GM19397 (cell line): ENCODE results near the gene CEP164.
"Not testable (repeated sequence)": the region's sequence is repeated elsewhere in the genome, so short reads cannot be mapped to it uniquely, and the experiment has no call there.

ENCODE experiments used
- ATAC-seq: cut with Tn5 transposase; IDR thresholded peaks from one replicate; pipeline ENCODE4 v1.9.1; 2021; ENCODE audit warnings: mild to moderate bottlenecking, moderate library complexity; ENCODE audit not compliant: unreplicated experiment

The CEP164 gene

DNA sequence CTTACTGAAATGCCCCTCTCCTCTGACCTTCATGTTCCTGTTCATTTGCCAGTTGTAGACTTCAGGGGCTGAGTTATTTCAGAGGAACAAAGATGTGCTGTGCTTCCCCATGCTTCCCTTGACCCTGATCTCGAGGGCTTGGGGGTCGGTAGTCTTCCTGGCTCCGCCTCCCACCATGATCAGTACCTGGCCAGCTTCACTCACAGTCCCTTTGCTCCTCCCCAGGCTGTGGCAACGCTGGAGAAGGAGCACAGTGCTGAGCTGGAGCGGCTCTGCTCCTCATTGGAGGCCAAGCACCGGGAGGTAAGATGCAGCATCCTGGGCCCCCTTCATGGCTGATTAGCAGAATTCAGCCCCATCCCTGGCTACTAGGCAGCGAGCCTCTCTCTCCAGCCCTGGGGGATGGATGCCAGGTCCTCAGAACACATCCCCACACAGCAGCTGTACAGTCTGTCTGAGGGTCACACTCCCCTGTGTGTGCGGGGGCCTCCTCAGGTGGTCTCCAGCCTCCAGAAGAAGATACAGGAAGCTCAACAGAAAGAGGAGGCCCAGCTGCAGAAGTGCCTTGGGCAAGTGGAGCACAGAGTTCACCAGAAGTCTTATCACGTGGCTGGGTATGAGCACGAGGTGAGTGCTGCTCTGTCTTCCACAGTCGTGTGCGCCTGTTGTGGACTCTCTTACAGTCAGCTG, 64.5 kb downstream of the CEP164 start:
- no peak for ATAC-seq

DNA sequence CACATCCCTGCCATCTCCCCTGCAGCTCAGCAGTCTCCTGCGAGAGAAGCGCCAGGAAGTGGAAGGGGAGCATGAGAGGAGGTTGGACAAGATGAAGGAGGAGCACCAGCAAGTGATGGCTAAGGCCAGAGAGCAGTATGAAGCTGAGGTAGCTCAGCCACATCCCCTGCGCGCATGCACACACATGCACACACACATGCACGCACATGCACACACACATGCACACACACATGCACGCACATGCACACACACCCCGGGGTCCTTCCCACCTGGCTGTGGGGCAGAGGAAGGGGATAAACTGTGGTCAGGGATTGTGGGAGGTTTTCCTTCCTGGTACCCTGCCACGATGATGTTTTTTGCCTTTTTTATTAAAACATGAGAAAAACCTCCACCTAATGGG, 65.3 kb downstream of the CEP164 start:
- no peak for ATAC-seq

DNA sequence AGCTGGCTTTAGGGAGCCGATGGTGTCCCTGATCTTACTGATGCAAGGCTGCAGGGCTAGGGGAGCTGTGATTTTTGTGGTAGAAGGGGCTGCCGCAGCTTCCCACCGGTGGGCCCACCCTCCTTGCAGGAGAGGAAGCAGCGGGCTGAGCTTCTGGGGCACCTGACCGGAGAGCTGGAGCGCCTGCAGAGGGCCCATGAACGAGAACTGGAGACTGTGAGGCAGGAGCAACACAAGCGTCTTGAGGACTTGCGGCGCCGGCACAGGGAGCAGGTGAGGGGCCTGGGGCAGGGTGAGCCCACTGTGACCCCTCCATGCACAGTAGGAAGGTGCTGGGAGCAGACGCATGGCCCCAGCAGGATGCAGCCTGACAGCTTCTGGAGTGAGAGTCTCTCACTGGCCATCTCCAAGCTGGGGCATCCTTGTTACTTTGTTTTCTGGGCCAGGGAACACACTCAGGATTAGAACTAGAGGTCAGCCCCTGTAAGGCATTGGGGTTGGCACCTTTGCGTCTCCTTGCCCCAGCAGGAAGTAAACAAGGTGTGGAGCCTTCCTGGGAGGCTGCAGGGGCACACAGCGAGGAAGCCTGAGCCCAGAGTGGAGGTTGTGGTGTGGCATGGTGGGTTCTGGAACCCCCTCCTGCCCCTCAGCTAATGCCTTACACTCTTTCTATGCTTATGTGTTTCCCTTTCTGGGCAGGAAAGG, 66.7 kb downstream of the CEP164 start:
- ATAC-seq, result no peak

DNA sequence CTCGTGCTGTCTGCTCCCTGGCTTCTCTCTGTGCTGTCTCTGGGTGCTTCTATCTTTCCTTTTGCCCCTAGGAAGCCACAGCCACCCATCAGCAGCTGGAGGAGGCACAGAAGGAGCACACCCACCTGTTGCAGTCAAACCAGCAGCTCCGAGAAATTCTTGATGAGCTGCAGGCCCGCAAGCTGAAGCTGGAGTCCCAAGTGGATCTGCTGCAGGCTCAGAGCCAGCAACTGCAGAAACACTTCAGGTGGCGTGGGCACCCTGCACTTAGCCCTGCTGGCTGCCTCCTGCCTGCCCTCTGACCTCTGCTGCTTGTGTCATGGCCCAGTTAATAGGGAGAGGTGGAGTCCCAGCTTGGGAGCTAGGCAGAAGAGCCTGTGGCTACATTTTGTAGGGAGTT, 67.8 kb downstream of the CEP164 start:
- ATAC-seq, result no peak

DNA sequence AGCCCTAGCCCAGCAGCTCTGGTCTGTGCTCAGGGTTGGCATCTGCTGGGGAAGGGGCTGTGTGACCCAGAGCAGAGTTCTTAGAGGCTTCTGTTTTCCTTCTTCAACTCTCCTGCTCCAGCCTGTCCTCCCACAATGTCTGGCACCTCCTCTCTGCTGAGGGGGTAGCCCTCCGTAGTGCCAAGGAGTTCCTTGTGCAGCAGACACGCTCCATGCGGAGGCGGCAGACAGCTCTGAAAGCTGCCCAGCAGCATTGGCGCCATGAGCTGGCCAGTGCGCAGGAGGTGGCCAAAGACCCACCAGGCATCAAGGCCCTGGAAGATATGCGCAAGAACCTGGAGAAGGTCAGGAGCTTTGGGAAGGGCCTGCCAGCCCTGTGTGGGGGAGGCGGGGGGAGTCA, 69.3 kb downstream of the CEP164 start:
- ATAC-seq, result no peak

DNA sequence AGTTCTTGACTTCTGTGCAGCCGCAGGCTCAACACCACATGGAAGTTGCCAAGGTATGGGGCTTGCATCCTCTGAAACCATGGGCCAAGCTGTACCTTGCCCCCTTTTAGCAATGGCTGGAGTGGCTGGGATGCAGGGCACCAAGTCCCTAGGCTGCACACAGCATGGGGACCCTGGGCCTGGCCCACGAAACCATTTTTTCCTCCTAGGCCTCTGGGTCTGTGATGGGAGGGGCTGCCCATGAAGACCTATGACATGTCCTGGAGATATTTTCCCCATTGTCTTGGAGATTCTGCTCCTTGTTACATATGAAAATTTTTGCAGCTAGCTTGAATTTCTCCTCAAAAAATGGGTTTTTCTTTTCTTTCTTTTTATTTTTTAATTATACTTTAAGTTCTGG, 71.0 kb downstream of the CEP164 start:
- not testable (repeated sequence) for ATAC-seq

DNA sequence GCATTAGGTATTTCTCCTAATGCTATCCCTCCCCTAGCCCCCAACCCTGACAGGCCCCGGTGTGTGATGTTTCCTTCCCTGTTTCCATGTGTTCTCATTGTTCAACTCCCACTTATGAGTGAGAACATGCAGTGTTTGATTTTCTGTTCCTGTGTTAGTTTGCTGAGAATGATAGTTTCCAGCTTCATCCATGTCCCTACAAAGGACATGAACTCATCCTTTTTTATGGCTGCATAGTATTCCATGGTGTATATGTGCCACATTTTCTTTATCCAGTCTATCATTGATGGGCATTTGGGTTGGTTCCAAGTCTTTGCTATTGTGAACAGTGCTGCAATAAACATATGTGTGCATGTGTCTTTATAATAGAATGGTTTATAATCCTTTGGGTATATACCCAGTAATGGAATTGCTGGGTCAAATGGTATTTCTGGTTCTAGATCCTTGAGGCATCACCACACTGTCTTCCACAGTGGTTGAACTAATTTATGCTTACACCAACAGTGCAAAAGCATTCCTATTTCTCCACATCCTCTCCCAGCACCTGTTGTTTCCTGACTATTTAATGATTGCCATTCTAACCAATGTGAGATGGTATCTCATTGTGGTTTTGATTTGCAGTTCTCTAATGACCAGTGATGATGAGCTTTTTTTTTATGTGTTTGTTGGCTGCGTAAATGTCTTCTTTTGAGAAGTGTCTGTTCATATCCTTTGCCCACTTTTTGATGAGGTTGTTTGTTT, 71.6 kb downstream of the CEP164 start:
- ATAC-seq, result not testable (repeated sequence)

DNA sequence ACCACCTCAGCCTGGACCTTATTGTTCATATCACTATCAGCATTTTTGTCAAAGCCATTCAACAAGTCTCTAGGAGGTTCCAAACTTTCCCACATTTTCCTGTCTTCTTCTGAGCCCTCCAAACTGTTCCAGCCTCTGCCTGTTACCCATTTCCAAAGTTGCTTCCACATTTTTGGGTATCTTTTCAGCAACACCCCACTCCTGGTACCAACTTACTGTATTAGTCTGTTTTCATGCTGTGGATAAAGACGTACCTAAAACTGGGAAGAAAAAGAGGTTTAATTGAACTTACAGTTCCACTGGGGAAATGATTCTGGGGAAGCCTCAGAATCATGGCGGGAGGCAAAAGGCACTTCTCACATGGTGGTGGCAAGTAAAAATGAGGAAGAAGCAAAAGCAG, 78.2 kb downstream of the CEP164 start:
- ATAC-seq, result not testable (repeated sequence)

DNA sequence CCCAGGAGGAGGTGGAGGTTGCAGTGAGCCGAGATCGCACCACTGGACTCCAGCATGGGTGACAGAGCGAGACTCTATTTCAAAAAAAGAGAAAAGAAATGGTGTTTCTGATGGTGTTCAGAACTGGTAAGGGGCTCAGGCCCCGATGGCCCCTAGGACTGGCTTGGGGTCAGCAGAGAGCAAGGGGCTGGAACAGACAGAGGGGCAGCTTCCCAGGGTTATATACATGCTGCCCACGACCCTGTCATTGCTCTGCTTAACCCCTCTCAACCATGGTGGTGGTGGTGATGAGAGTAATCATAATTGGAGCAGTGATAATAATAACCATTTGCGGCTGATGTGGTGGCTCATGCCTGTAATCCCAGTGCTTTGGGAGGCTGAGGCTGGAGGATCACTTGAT, 79.4 kb downstream of the CEP164 start:
- ATAC-seq, result no peak

DNA sequence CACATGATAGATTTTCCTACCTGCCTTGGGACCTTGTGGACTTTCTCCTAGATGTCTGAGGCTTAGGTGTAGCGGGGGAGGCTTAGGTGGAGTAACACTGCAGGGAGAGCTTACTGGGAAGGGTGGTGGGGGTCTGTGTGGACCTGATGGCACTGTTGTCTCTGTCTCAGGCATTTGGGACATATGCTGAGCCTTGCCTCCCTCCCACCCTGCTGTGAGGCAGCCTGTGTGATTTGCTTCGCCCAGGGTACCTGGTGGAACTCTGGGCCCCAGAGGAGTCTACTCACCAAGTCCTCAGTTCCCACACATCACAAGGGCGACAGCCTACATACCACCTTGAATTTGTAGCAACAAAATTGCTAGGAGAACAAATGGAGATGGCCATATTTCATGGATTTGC, 80.7 kb downstream of the CEP164 start:
- ATAC-seq, result no peak

DNA sequence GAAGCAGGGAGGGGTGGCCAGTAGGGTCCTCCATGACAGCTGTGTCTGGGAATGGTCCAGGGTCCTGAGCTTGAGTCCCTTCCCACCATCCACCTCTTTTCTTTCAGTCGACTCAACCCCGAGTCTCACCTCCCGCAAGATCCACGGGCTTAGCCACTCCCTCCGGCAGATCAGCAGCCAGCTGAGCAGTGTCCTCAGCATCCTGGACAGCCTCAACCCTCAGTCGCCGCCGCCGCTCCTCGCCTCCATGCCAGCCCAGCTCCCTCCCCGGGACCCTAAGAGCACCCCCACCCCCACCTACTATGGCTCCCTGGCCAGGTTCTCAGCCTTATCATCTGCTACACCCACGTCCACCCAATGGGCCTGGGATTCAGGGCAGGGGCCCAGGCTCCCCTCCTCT, 81.9 kb downstream of the CEP164 start:
- no peak for ATAC-seq

DNA sequence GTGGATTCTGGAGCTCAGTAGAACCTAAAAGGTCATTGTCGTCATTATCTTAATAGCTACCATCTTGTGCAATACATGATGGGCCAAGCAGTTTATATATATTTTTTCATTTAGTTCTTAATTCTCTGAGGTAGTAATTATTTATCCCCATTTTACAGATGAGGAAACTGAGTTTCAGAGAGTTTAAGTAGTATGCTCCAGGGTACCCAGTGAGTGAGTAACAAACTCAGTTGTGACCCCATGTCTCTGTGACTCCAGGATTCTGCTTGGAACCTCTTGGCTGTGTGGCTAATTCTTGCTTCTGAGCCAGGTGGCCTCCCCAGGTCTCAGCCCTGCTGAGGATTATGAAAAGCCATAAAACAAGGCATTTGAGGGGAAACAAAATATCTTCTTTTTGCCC, 82.6 kb downstream of the CEP164 start:
- no peak for ATAC-seq

DNA sequence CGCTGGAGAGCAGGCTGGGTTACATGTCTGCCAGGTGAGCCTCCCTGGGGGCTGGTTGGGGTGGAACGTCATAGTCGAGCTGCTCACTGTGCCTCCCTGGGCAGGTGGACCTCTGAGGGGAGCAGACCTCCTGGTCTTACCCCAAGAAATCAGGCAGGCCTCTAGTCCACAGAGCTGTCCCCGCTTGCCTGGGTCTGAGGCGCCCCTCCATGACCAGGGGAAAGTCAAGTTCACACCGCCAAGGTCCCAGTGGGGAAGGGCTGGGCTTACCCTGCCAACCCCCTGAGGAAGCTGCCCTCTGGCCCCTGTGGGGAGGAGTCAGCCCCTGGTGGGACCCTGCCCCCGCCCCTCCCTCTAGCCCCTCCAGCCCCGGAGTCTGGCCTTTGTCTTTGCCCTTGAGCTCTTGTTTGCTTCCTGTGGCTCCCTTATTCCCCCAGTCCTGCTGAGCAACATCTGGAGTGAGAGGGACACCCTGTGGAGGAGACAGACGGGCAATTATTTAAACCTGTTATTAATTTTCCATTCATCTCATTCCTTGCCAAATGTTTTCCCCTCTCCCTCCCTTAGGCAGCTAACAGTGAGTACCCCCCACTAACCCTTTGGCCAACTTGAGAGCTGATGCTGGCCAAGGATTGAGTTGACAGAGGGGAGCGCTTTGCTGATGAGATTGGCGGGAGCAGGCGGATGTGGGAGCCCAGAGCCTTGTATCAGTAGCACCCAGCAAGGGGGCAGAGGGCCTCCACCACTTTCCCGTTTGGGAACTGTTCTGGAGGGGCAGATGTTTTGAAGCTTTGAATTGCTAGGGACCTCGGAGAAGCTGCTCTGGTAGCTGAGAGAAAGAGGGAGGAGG, 83.4 kb downstream of the CEP164 start:
- no peak for ATAC-seq

DNA sequence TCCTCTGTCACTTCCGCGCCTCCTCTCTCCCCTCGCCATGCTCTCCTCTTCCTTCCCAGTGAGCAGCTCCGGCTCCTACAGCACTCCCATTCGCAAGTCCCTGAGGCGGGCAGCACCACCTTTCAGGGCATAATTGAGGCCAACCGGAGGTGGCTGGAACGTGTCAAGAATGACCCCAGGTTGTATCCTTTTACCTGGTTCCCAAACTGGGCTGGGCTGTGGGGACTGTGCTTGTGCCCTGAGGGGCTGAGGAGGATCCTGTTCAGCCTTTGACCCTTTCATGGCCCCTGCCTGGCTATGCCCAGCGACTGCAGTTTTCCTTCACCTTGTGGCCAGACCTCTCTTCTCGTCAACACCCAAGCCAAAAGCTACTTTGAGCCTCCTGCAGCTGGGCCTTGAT, 84.1 kb downstream of the CEP164 start:
- no peak for ATAC-seq

DNA sequence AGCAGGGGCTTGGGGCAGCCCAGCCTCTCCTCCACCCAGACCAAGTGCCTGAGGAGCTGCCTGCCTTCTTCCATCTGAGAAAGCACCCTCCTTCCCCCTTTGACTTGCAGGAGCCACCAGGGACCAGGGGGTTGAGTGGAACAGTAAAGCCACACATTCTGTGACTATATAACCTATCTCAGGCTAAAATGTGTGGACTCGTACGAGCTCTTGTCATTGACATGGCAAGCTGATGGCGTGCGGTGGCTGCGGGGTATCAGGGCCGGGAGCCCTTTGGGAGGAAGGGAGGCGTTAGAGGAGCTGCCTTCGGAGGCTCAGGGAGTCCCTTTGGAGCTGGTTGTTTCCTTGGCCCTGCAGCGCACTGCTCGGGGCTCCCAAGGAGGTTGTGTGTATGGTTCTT, 84.5 kb downstream of the CEP164 start:
- no peak for ATAC-seq

DNA sequence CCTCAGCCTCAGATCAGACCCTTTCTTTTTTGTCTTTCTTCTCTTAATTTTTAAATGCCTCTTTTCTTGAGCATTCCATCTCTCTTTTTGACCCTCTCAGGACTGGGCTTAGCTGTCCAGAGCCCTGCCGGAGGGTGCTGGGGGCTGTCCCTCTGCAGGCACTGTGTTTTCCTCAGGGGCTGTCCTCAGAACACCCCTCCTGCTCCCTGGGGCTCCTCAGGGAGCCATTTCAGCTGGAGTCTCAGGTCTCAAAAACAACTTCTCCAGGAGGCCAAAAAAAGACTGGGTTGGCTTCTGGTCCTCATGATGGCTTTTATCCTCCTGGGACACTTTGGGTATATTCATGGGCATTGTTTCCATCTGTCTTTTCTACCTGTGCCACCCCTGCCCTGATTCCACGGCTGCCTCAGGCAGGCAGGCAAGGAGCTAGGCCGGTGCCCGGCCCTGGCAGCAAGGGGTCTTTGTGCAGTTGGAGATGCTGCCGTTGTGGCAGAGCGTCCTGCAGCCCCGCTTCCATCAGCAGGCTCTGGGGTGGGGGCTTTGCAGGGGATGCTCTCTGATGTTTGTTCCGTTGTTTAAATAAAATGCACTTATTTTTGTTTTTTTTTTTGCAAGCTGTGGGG, 85.1 kb downstream of the CEP164 start:
- no peak for ATAC-seq

DNA sequence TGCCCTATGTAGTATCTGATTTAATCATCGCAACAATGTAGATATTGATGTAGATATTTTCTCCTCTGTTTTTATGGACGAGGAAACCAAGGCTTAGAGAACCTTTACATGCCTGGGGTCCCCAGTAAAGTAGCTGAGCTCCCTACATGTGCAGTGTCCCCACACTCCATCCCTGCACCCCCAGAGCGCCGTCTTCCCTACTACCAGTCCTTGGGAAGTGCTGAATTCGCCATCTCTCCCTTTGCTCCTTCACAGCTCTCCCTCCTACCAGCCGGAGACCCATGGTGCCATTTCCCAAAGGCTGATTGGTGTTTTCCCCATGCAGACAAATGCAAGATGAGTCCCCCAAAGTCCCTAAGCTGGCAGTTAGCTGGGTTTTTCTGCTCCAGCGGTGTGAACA, 86.0 kb downstream of the CEP164 start:
- ATAC-seq, result no peak

DNA sequence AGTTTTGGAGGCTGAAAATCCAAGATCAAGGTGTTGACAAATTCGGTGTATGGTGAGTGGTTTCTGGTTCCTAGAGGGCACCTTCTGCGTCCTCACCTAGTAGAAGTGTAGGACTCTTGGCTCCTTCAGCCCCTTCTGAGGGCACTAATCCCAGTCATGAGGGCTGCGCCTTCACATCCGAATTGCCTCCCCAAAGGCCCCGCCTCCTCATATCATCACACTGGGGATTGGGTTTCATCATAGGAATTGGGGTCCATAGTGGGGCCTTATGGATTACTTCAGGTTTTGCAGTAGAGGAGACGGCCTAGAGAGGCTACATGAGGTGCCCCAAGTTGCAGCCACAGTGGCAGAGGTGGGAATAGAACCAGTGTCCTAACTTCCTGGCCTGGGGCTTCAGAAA, 87.1 kb downstream of the CEP164 start:
- no peak for ATAC-seq

DNA sequence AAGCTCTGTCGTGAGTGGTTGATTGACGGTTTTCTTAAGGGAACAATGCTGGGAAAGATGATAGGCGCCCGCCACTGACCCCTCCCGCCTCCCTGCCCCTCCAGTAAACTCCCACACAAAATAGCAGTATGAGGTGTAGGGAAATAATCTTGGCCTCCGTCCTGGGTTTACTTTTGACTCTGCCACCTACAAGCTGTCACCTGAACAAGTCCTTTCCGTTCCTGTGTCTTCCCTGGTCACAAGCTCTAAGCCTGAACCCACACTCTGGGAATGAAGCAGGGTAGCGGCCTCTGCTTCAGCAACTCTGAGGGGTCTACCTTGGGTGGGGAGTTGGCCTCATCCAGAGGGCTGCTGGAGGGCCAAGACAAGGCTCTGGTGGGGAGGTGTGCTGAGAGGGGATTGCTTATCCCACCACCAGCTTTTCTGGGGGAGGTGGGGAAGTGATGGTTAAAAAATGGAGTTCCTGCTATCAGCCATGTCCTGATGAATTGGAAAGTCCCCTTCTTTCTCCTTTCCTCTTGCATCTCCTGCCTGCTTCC, 87.8 kb downstream of the CEP164 start:
- ATAC-seq, result no peak

DNA sequence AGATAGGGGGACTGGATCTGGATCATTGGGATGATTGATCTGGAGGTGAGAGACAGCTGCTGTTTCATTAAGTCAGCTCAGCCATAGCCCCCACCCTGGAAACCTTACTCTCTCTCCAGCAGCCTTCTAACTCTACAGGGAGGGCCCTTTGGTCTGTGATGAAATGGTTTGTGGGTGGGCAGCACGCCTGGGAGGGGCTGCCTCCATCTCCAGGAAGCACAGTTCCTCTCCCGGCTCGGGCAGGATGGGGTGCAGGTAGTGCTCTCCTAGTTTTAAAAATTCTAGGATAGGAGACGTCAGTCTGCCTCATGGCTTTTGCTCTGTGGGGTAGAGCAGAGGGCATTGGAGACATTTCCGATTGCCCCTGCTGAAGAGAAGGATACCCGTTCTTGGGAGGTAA, 89.7 kb downstream of the CEP164 start:
- ATAC-seq, result no peak
